Putamen (tissue), 1 donor: Measurements from ENCODE around the gene PANK3.
"Not testable (repeated sequence)": the region's sequence is repeated elsewhere in the genome, so short reads cannot be mapped to it uniquely, and the experiment has no call there.

Source experiments
- DNase-seq: peaks from one replicate; pipeline ENCODE4 v3.0.0-alpha.2; 2016; ENCODE audit warnings: low spot score

PANK3 gene

DNA sequence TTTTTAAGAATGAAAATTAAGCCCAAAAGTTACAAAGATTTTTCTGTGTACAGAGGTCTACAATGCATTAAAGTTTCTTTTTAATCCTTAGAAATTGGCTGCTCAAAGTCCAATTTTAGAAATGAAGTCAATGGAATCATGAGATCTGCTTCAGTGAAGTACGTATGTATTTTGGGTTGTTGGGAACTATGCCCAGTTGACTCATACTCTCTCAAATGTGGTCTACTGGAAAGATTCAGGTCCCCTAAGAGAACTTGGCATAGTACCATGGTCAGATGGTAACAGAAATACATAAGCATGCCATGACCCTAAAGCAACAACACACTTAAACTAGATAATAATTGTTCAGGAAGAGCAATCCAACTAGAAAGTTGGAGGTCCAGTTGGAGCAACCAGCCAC is 27.0 kb downstream of the PANK3 start:
- no peak for DNase-seq

DNA sequence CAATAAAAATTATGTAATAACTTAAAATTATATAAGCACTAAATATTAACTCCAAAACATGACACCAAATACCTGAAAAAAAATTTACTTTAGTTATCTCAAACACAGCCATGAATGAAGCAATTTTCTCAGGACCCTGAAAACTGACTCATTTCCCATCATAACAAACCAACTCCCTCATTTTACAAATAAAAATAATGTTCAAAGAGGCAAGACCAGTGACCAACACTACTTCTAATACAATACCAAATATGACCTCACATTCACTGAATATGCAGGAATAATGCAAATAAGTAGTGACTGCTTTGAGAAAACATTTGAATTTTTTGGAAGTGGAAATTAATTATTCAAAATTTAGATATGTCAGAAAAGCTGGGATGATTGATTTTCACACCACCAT is 28.5 kb downstream of the PANK3 start:
- DNase-seq = no peak

DNA sequence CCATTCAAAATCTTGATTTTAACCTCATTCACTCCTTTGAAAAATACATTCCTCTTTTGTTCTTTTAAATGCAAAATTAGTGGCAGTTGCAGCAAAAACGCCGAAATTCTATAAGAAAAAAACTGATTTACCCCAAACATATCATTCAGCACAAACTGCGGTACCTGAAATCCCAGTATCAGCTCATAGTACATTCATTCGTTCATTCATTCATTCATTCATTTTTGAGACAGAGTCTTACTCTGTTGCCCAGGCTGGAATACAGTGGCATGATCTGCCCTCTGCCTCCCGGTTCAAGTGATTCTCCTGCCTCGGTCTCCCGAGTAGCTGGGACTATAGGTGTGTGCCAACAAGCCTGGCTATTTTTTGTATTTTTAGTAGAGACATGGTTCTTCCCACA is 29.6 kb downstream of the PANK3 start:
- no peak for DNase-seq

DNA sequence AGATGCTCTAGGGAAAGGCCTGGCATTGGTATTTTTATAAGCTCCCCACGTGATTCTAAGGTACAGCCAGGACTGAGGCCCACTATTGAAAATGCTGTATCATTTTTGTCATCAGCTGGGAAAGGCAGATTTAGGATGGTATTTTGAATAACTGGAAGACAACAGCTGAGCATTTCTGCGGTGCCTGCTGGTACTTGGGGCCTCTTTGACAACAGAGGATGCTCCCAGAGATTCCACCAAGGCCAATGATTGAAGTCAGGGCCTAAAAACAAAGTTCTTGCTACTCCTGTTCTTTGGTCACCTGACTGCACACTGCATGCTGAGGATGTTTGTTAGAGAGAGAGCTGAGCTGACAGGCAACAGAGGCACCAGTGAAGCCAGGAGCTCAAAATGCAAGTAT is 42.0 kb downstream of the PANK3 start:
- no peak for DNase-seq

DNA sequence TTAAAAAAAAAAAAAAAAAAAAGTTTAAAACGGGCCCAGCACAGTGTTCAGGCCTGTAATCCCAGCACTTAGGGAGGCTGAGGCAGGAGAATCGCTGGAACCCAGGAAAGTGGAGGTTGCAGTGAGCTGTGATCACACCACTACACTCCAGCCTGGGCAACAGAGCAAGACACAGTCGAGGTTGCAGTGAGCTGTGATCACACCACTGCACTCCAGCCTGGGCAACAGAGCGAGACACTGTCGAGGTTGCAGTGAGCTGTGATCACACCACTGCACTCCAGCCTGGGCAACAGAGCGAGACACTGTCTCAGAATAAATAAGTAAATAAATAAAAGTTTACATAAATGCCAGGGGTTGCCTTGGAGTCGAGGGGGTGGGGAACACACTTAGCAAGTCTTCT is 44.8 kb downstream of the PANK3 start:
- DNase-seq = not testable (repeated sequence)

DNA sequence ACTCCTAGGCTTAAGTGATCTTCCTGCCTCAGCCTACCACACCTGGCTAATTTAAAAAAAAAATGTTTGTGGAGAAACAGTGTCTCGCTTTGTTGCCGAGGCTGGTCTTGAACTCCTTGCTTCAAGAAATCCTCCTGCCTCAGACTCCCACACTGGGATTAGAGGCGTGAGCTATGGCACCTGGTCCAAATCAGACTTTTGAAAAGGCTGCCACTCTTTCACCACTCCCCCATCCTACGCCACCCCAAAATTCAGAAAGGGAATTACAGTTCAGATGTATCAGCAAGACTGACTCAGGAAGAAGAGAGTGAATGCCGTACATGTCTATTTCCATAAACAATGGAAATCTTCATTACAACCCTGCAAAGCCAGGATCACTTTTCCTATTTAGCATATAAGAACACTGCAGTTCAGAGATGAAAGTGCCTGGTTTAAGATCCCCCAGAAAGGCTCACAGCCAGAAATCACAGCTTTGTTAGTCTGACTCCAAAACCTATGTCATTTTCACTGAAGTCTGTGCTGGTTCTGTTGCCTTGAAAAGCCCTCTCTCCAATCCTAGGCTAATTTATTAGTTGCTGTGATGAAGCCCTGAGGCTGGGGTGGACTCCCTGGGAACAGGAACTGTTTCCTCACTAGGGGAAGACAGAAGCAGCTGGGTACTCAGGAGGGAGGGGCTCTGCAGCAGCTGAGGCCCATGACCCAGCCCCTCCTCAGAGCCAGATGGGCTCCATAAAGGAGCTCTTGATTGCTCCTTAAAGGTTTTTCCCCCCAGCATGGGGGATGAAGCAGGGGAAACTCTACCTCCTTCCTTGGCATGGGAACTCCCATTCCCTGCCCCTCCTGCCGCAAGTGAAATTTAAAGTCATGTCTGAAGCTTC is 46.9 kb downstream of the PANK3 start:
- peak; percentile 16 for DNase-seq

DNA sequence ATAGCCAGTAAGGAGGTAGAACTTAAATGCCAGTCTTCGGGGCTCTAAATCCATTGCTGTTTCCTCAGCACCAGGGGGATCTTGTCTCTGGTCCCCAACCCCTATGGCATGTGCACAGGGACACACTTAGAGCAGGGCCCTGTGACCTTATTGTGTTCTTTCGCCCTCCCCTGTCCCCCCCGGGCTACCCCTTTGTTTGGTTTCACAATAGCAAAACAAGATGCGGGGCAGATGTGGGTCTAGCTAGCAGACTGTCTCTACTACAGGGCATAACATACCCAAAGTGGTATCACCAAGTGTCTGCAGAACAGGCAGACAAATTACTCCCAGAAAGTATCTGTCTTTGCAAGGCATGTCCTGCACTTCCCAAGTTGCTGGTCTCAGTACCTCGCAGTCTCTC is 48.0 kb downstream of the PANK3 start:
- no peak for DNase-seq

DNA sequence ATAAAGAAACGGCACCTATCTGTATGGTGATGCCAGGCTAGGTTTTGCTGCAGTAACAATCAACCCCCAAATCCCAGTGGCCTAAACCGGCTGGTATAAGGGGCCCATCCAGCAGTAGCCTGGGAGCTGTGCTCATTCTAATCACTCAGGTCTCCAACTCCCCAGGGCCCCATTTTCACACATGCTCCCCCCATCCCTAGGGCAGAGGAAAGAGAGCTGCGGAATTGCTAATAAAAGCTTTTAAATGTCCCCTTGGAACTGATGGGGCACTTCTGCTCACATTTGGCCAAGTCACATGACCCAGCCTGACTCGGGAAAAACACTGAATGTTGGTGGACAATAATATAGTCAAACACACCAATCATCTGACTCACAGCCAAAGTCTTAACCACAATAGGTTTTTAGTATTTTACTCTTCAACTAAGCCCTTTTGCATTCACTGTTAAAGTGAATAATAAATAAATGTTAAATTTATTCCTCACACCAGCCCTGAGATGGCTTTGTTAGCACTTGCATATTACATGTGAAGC is 48.5 kb downstream of the PANK3 start:
- DNase-seq = no peak

DNA sequence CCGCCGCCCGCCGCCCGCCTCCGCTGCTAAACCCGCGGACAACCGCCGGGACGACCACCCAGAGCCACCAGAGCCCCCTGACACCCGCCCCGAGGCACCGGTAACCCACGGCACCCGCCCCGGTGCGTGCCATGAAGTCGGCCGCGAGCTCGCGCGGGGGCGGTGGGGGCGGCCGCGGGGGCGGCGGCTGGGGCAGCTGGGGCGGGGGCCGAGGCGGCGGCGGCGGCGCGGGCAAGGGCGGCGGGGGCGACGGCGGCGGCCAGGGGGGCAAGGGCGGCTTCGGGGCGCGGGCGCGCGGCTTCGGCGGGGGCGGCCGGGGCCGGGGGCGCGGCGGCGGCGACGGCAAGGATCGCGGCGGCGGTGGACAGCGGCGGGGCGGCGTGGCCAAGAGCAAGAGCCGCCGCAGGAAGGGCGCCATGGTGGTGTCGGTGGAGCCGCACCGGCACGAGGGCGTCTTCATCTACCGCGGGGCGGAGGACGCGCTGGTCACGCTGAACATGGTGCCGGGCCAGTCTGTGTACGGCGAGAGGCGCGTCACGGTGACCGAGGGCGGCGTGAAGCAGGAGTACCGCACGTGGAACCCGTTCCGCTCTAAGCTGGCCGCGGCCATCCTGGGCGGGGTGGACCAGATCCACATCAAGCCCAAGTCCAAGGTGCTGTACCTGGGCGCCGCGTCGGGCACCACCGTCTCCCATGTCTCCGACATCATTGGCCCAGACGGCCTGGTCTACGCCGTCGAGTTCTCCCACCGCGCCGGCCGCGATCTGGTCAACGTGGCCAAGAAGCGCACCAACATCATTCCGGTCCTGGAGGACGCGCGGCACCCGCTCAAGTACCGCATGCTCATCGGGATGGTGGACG is 49.6 kb downstream of the PANK3 start:
- DNase-seq = no peak

DNA sequence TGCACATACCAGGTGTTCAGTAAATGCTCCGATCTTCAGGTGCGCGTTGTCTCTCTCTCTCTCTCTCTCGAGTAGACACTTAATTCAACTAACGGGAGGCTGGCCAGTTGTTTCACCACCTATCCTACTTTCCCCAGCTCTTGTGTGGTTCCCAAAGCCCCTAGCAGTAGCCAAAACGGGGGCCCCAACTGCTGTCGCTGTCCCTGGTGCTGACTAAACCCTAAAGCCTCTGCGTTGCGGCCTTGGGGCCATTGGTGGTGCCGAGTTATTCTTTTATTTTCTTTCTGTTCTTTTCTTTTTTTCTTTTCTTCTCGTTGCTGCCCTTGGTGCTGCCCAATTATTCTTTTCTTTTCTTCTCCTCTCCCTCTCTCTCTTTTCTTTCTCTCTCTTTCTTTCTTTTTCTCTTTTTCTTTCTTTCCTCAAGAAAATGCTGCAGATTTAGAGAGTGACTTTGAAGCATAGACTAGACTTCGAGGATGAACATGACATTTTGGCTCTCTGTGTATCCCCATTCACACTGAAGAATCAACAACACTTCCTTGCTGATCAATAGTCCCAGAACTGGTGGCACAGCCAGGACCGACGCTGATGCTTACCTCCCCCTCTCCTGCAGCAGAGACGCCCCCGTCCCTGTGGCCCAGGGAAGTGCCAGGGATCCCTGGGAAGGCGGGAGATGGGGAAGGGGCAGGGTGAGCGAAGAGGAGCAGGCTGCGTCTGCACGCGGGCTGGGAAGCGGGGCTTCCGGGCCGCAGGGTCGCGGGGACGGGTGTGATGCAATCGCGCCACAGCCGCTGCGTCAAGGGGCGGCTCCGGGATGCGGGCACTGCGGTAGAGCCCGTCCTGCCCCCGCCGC is 50.4 kb downstream of the PANK3 start, which contains the start of gene FBLL1:
FBLL1 (plus strand) TSS at position 785 of the 853 bp plus-strand sequence. CDS start 200 bp downstream, outside the sequence.
- peak; percentile 35 for DNase-seq

DNA sequence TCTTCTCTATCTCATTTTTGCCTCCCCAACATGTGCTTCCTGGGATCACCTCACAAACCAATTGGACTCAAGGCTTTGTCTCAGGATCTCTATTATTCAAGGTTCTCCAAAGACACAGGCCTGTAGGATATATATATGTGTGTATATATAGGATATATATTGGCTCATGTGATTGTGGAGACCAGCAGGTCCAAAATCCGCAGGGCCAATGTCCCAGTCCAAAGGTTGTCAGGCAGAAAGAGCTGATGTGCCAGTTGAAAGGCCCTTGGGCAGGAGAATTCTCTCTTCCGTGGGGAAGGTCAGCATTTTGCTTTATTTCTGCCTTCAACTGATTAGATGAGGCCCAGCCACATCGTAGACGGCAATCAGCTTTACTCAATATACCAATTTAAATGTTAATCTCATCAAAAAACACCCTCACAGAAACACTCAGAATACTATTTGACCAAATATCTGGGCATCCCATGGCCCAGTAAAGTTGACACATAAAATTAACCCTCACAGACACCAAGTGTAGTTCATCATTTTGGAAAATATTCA is 51.3 kb downstream of the PANK3 start:
- no peak for DNase-seq

DNA sequence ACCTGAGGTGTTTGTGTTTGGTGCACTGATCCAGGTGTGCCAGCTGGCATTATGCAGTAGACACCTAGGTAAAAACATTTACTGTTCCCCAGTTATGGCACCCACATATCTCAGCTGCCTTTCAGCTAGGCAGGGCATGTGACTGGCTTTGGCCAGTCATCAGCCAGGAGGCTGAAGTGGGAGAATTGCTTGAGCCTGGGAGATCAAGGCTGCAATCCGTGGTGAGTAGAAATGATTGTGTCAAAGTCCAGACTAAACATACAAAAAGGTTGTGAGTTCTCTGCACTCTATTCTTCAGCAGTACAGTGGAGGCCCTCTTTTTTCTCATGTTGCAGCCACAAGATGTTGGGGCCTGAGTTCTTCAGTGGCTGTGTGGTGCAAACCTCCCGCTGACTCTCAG is 53.3 kb downstream of the PANK3 start:
- DNase-seq = no peak

DNA sequence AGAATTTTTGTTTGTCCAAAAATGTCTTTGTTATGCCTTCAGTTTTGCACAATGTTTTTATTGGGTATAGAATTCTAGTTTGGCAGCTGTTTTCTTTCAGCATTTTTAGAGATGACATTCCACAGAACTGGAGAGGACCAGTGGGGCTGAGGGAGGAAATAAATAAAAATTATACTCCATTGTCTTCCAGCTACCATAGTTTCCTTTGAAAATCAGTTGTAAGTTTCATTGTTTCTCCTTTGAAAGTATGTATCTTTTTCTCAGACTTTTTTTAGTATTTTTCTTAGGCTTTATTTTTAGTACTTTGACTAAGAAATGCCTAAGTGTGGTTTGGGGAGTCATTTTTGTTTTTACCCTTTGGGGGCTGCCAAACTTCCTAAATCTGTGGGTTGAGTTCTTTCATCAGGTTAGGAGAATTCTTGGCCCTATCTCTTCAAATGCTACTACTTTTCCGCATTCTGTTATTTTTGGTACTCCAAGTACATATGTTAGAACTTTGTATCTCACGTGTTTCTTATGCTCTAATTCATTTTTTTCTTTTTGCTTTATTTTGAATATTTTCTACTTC is 65.2 kb downstream of the PANK3 start:
- DNase-seq = no peak

DNA sequence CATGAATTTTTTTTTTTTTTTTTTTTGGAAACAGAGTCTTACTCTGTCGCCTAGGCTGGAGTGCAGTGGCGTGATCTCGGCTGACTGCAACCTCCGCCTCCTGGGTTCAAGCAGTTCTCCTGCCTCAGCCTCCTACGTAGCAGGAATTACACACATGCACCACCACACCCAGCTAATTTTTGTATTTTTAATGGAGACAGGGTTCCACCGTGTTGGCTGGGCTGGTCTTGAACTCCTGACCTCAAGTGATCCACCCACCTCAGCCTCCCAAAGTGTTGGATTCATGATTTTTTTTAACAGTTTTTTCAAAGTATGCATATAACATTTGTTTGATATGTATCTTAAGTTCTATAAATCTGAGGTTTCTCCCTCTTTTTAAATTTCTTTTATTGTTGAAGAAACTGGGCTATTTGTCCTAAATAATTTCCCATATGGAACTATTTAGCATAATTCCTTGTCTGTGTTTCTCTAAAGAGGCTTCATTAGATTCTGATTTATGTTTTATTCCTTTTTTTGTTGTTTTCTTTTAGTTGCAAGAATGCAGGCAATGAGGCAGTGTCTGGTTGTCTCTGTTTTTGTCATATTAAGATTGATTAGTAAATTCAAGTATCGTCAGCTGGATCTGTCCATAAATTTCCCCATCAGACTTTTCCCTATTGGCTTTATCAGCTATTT is 76.5 kb downstream of the PANK3 start:
- DNase-seq = no peak
